T-cell (primary cell): ENCODE results near the gene ASIC1. TPM values are rescaled to one million over a fixed set of nuclear protein-coding genes. Genes with fewer than 3 reads are reported as not detected.

ENCODE experiments used
- ATAC-seq, 4 experiments: fragments of 200-7000 bp in 3 of 4; fragments of 150-1000 bp in 1 of 4; cut with Tn5 transposase; replicated peaks in 1 of 4; 1 replicate in 3 of 4; 2 replicates in 1 of 4; pipeline ENCODE4 v1.10.0; 2021; ENCODE audit warnings: moderate library complexity in 3 of 4, mild to moderate bottlenecking in 2 of 4, moderate number of reproducible peaks in 1 of 4
- CTCF ChIA-PET, 2 donors: fragments of 300-600 bp; sonication (Branson Sonifier 250); formaldehyde crosslinking; loops; one replicate each; lab custom pipeline; 2022; ENCODE audit warnings: antibody characterized with exemption in 2 of 2; lab: Charles Lee
- POLR2A ChIA-PET, 2 donors: fragments of 300-600 bp; sonication (Branson Sonifier 250); formaldehyde crosslinking; loops; one replicate each; lab custom pipeline; 2022; ENCODE audit warnings: antibody characterized with exemption in 2 of 2; lab: Charles Lee
- DNase-seq, 35 experiments: peaks; one replicate each; pipeline versions ENCODE4 v3.0.0 to v3.0.0-alpha.2; 2013 to 2023
- H3K27ac ChIP-seq: one replicate; pipeline ENCODE4 v1.5.1; 2013; ENCODE audit warnings: low read length
- H3K27me3 ChIP-seq, 2 experiments: replicated peaks in 1 of 2; 1 replicate in 1 of 2; 2 replicates in 1 of 2; pipeline versions ENCODE4 v1.6.1 to v1.7.0; 2013; ENCODE audit warnings: low read length in 1 of 2, mixed read lengths in 1 of 2; ENCODE audit not compliant: control insufficient read depth in 2 of 2, insufficient read depth in 2 of 2; ENCODE audit errors: extremely low read depth in 1 of 2
- H3K36me3 ChIP-seq, 2 donors: 1 replicate in 1 of 2; 2 replicates in 1 of 2; pipeline versions ENCODE4 v1.6.1 to v1.7.0; 2013; ENCODE audit warnings: low read length in 1 of 2; ENCODE audit not compliant: control insufficient read depth in 2 of 2, insufficient read depth in 1 of 2; ENCODE audit errors: extremely low read depth in 1 of 2
- H3K4me1 ChIP-seq, 2 experiments: 1 replicate in 1 of 2; 2 replicates in 1 of 2; pipeline versions ENCODE4 v1.6.1 to v1.7.0; 2013; ENCODE audit warnings: low read length in 2 of 2, mixed read lengths in 1 of 2; ENCODE audit not compliant: insufficient read depth in 2 of 2, control insufficient read depth in 1 of 2; ENCODE audit errors: extremely low read depth in 1 of 2
- H3K4me3 ChIP-seq, 2 donors: 1 replicate in 1 of 2; 2 replicates in 1 of 2; pipeline versions ENCODE4 v1.5.1 to v1.7.0; 2013; ENCODE audit warnings: mild to moderate bottlenecking in 2 of 2, low read length in 1 of 2, moderate library complexity in 1 of 2; ENCODE audit not compliant: control insufficient read depth in 1 of 2; ENCODE audit errors: extremely low read depth in 1 of 2
- H3K9me3 ChIP-seq: 2 replicates; pipeline ENCODE4 v1.7.0; 2013
- H3K27ac Mint-ChIP-seq, 2 donors: one replicate each; pipeline ENCODE4 v1.8.0; 2020 to 2021; ENCODE audit warnings: mild to moderate bottlenecking in 2 of 2, mixed read lengths in 2 of 2
- H3K27me3 Mint-ChIP-seq, 2 donors: one replicate each; pipeline ENCODE4 v1.8.0; 2021 to 2022; ENCODE audit warnings: mixed read lengths in 2 of 2
- H3K36me3 Mint-ChIP-seq: one replicate; pipeline ENCODE4 v1.8.0; 2021; ENCODE audit warnings: mixed read lengths
- H3K4me1 Mint-ChIP-seq, 3 donors: one replicate each; pipeline ENCODE4 v1.8.0; 2020 to 2022; ENCODE audit warnings: mixed read lengths in 3 of 3, mild to moderate bottlenecking in 1 of 3
- H3K4me3 Mint-ChIP-seq, 3 donors: one replicate each; pipeline ENCODE4 v1.8.0; 2020 to 2022; ENCODE audit warnings: mild to moderate bottlenecking in 3 of 3, mixed read lengths in 3 of 3, moderate library complexity in 3 of 3
- H3K9me3 Mint-ChIP-seq, 3 donors: one replicate each; pipeline ENCODE4 v1.8.0; 2020 to 2022; ENCODE audit warnings: mixed read lengths in 3 of 3
- WGBS: methylation state at CpG from one replicate; pipeline ENCODE4 v1.1.5; 2013; ENCODE audit warnings: missing lambda C conversion rate; ENCODE audit not compliant: insufficient coverage; 5-methylcytosine and 5-hydroxymethylcytosine counted together
- total RNA-seq, 35 experiments: library from RNA in 6 of 35; stranded (reverse) in 6 of 35; fragments of 120-200 nt in 1 of 35; gene quantifications; one replicate each; pipeline versions ENCODE4 v1.2.1 to v1.2.4 and lab custom pipeline; 2013 to 2026

ASIC1 gene
- total RNA-seq, 5 donors from 2014 or later (not counting 1 experiment from before 2014, with no cell fraction given) = 1.6 to 9.1 (median 5.1) TPM

DNA sequence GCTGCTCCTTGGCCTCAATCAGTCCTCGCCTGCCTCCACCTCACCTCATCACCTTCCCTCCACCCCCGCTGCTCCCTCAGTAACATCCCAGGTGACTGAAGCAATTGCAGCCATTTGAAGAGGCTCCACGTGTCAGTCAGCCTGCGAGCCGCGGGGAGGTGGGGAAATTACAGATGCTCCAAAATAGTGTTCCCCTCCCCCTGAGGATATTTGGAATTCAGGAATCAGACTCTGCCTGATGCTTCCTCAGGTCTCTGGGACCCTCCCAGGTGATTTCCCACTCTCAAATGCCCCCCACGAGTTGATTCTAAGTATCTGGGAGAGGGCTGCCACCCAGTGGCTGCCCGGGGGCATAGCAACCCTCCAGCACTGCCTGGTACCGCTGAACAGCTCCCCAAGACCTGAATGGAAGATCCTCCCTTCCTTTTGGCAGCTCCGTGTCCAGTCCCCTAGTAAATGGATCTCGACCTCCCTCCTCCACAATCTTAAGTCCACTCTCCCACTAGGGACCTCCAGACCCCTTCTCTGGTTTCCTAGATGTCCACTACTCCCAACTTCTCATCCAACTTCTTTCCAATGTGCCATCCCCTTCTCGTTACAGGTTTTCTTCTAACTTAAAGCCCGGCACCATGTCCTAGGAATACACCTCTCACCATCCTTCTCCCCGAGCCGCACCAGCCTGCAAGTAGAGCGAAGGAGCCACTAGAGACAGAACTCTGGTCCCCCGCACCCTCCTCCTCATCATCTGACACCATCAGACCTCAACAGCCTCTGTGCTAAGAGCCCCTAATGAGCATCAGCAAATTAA is 1.4 kb upstream of the ASIC1 start:
- H3K4me3 ChIP-seq = peak overlapping the region in 1 of 2 donors; percentile 46
- Mint-ChIP-seq H3K27ac (peak overlapping the region in 1 of 2 donors; percentile 63), H3K9me3 (no peaks in the 10 kb centered on the region), H3K4me1 (peaks cover 35 to 48% (median 42%) of the 10 kb centered on the region in 3 donors), H3K27me3 (peaks cover 30 to 65% of the 10 kb centered on the region in 2 donors), H3K4me3 (peak overlapping the region; percentile 86 to 94 (median 87)), H3K36me3 (no peaks in the 10 kb centered on the region)
- no peaks in the 10 kb centered on the region for H3K36me3 ChIP-seq
- ChIA-PET POLR2A (interaction anchor here in 1 of 2 donors (0.6 kb wide), 1 partner anchor 1376 kb away, joined by 3 read pairs; no protein-coding TSS in a partner anchor), CTCF (interaction anchor here (0.5 to 1.8 kb wide), 12 partner anchors 10 to 291 kb away, joined by 3 to 24 read pairs (median 4); partner anchors contain the start of genes RACGAP1 (in 1 of the 2) and SMARCD1 (in 1 of the 2))
- peaks cover 3 to 78% of the 10 kb centered on the region in 2 experiments for H3K27me3 ChIP-seq
- peak in 32 of 35 experiments; percentile 12 to 73 (median 45) for DNase-seq
- peaks cover 27 to 48% of the 10 kb centered on the region in 2 experiments for H3K4me1 ChIP-seq
- WGBS = 5% methylated on average over 9 of the region's 17 CpGs
- no peaks in the 10 kb centered on the region for H3K9me3 ChIP-seq
- ATAC-seq = peak; percentile 39 to 63 (median 49)
- H3K27ac ChIP-seq = no peak overlapping the region

DNA sequence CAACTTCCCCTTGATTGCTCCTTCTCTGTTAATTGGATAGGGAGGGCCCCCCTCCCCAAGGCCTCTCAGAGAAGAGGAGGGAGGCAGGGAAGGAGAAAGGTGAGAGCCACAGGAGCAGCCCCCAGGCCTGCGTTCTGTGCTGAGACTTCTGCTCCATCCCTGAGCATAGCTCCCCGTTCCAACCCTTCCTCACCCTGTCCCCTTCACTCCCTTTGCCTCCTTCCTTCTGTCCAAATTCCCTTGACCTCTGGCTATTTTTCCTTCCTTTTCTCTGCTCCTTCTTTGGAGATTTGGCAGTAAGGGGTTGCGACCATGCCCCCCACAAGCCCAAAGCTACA is 788 bp upstream of the ASIC1 start:
- Histone ChIP-seq H3K4me1 (peaks cover 29 to 48% of the 10 kb centered on the region in 2 experiments), H3K27me3 (peaks cover 3 to 78% of the 10 kb centered on the region in 2 experiments), H3K27ac (no peak overlapping the region), H3K36me3 (no peaks in the 10 kb centered on the region), H3K9me3 (no peaks in the 10 kb centered on the region), H3K4me3 (peak overlapping the region in 1 of 2 donors; percentile 69)
- DNase-seq = no peak
- ChIA-PET POLR2A (no interaction called here), CTCF (interaction anchor here (0.5 to 1.8 kb wide), 9 partner anchors 9 to 292 kb away, joined by 3 to 24 read pairs (median 5); partner anchors contain the start of genes RACGAP1 (in 1 of the 2) and SMARCD1 (in 1 of the 2))
- H3K9me3 Mint-ChIP-seq = no peaks in the 10 kb centered on the region
- H3K4me1 Mint-ChIP-seq = peaks cover 37 to 52% (median 46%) of the 10 kb centered on the region in 3 donors
- no peak for ATAC-seq
- peak overlapping the region; percentile 86 to 94 (median 87) for H3K4me3 Mint-ChIP-seq
- 0% methylated on average over 1 of the region's 3 CpGs for WGBS
- H3K36me3 Mint-ChIP-seq = no peaks in the 10 kb centered on the region
- H3K27me3 Mint-ChIP-seq = peaks cover 25 to 62% of the 10 kb centered on the region in 2 donors
- H3K27ac Mint-ChIP-seq = no peak overlapping the region

- H3K4me1 ChIP-seq = peaks cover 29 to 48% of the 10 kb centered on the region in 2 experiments
- Mint-ChIP-seq H3K4me1 (peaks cover 37 to 52% (median 49%) of the 10 kb centered on the region in 3 donors), H3K27me3 (peaks cover 16 to 50% of the 10 kb centered on the region in 2 donors), H3K27ac (peak overlapping the region in 1 of 2 donors; percentile 84), H3K9me3 (no peaks in the 10 kb centered on the region), H3K4me3 (peak overlapping the region; percentile 59 to 94 (median 62)), H3K36me3 (no peaks in the 10 kb centered on the region)
- H3K27ac ChIP-seq = no peak overlapping the region
- no peak for ATAC-seq
- DNase-seq = peak in 2 of 35 experiments; percentile 10 to 14
- peaks cover 3 to 69% of the 10 kb centered on the region in 2 experiments for H3K27me3 ChIP-seq
- ChIA-PET POLR2A (interaction anchor here (0.5 to 1.0 kb wide), 5 partner anchors 8 to 835 kb away, joined by 4 to 10 read pairs (median 5); partner anchors contain the start of gene FAM186A (in 1 of the 2)), CTCF (interaction anchor here in 1 of 2 donors (0.6 to 0.7 kb wide), 2 partner anchors 17 to 91 kb away, joined by 3 read pairs; no protein-coding TSS in a partner anchor)
- no peaks in the 10 kb centered on the region for H3K9me3 ChIP-seq
- H3K36me3 ChIP-seq = no peaks in the 10 kb centered on the region
- peak overlapping the region; percentile 23 to 27 for H3K4me3 ChIP-seq
- 36% methylated on average over 9 of the region's 30 CpGs for WGBS
Observed at GRCh38 chr12:50057896-50058670, 687 bp downstream of the ASIC1 start.

DNA sequence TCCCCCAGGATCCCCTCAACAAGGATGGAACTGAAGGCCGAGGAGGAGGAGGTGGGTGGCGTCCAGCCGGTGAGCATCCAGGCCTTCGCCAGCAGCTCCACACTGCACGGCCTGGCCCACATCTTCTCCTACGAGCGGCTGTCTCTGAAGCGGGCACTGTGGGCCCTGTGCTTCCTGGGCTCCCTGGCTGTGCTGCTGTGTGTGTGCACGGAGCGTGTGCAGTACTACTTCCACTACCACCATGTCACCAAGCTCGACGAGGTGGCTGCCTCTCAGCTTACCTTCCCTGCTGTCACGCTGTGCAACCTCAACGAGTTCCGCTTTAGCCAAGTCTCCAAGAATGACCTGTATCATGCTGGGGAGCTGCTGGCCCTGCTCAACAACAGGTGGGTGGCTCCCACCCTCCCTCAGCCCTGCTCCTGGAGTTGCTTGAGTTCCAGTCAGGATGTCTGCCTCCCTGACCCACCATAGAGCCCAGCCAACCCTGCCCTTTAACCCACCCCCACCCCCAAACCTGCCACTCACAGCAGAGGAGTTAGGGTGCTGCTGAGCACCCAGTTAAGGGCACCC is 1.4 kb downstream of the ASIC1 start:
- Histone ChIP-seq H3K9me3 (no peaks in the 10 kb centered on the region), H3K4me1 (peaks cover 29 to 48% of the 10 kb centered on the region in 2 experiments), H3K36me3 (no peaks in the 10 kb centered on the region), H3K4me3 (no peak overlapping the region), H3K27ac (no peak overlapping the region), H3K27me3 (peaks cover 3 to 69% of the 10 kb centered on the region in 2 experiments)
- Mint-ChIP-seq H3K27ac (peak overlapping the region in 1 of 2 donors; percentile 84), H3K36me3 (no peaks in the 10 kb centered on the region), H3K4me3 (peak overlapping the region; percentile 59 to 94 (median 62)), H3K4me1 (peaks cover 37 to 52% (median 49%) of the 10 kb centered on the region in 3 donors), H3K27me3 (peaks cover 16 to 48% of the 10 kb centered on the region in 2 donors), H3K9me3 (no peaks in the 10 kb centered on the region)
- ChIA-PET POLR2A (interaction anchor here (0.5 to 1.0 kb wide), 3 partner anchors 337 to 836 kb away, joined by 4 to 10 read pairs (median 4); partner anchors contain the start of gene FAM186A (in 1 of the 2)), CTCF (interaction anchor here (0.5 to 1.7 kb wide), 3 partner anchors 11 to 92 kb away, joined by 3 to 5 read pairs (median 4); no protein-coding TSS in a partner anchor)
- WGBS = 75% methylated on average over 11 of the region's 15 CpGs
- peak in 4 of 35 experiments; percentile 14 to 42 (median 32) for DNase-seq
- peak; percentile 15 to 34 (median 20) for ATAC-seq

- peak; percentile 64 to 74 (median 66) for ATAC-seq
- Mint-ChIP-seq H3K36me3 (no peaks in the 10 kb centered on the region), H3K9me3 (no peaks in the 10 kb centered on the region), H3K27ac (peak overlapping the region; percentile 83 to 84), H3K4me3 (peak overlapping the region; percentile 35 to 94 (median 67)), H3K27me3 (peaks cover 16 to 48% of the 10 kb centered on the region in 2 donors), H3K4me1 (peaks cover 37 to 52% (median 49%) of the 10 kb centered on the region in 3 donors)
- peaks cover 3 to 70% of the 10 kb centered on the region in 2 experiments for H3K27me3 ChIP-seq
- ChIA-PET POLR2A (interaction anchor here in 1 of 2 donors (1.0 kb wide), 1 partner anchor 336 kb away, joined by 4 read pairs; the partner anchor contains the start of gene FAM186A), CTCF (interaction anchor here (0.5 to 1.7 kb wide), 3 partner anchors 11 to 93 kb away, joined by 3 to 5 read pairs (median 4); no protein-coding TSS in a partner anchor)
- DNase-seq = peak in 24 of 35 experiments; percentile 12 to 66 (median 36)
- H3K4me1 ChIP-seq = peaks cover 29 to 48% of the 10 kb centered on the region in 2 experiments
- H3K27ac ChIP-seq = no peak overlapping the region
- H3K36me3 ChIP-seq = no peaks in the 10 kb centered on the region
- no peak overlapping the region for H3K4me3 ChIP-seq
- no peaks in the 10 kb centered on the region for H3K9me3 ChIP-seq
- 17% methylated on average over 10 of the region's 12 CpGs for WGBS
Observed at GRCh38 chr12:50059440-50060119, 2.2 kb downstream of the ASIC1 start.
